GM12891 (cell line): Measurements from ENCODE around the gene DAAM1.

Experiments
- PAX5 ChIP-seq: IDR thresholded peaks from 2 replicates; pipeline ENCODE4 v1.6.1; 2011; ENCODE audit warnings: low read length, moderate library complexity, mild to moderate bottlenecking; ENCODE audit not compliant: insufficient read depth, severe bottlenecking
- POLR2A ChIP-seq: IDR thresholded peaks from 2 replicates; pipeline ENCODE4 v1.6.1; 2011; ENCODE audit warnings: low read depth, low read length, control low read depth
- POLR2AphosphoS5 ChIP-seq: IDR thresholded peaks from 2 replicates; pipeline ENCODE4 v1.6.1; 2011; ENCODE audit warnings: low read depth, low read length, control low read depth
- POU2F2 ChIP-seq: IDR thresholded peaks from 2 replicates; pipeline ENCODE4 v1.6.1; 2011; ENCODE audit warnings: low read depth, mild to moderate bottlenecking, control low read depth, low read length, moderate library complexity
- SPI1 ChIP-seq: IDR thresholded peaks from 2 replicates; pipeline ENCODE4 v1.6.1; 2011; ENCODE audit warnings: low read depth, low read length, control low read depth
- TAF1 ChIP-seq: IDR thresholded peaks from 2 replicates; pipeline ENCODE4 v1.6.1; 2011; ENCODE audit warnings: low read depth, low read length, control low read depth

GRCh38 chr14:59313144-59313651 lies 124.7 kb downstream of the DAAM1 start:
- TF ChIP-seq POLR2A = no peak
- TF ChIP-seq POLR2AphosphoS5 = no peak
- TF ChIP-seq TAF1 = no peak
- TF ChIP-seq PAX5 = no peak
- TF ChIP-seq SPI1 = no peak
- no peak for TF ChIP-seq POU2F2
